SK-N-DZ (cell line): ENCODE data around the gene GRAPL.
"Not testable (repeated sequence)": the region's sequence is repeated elsewhere in the genome, so short reads cannot be mapped to it uniquely, and the experiment has no call there.

ENCODE experiments used
- DNase-seq: peaks from one replicate; pipeline ENCODE4 v3.0.0-alpha.2; 2015; ENCODE audit warnings: low spot score

Gene GRAPL

GRCh38 chr17:19136138-19136537 is 8.7 kb downstream of the GRAPL start:
- DNase-seq = not testable (repeated sequence)

- not testable (repeated sequence) for DNase-seq
Observed at GRCh38 chr17:19136605-19137004, 9.2 kb downstream of the GRAPL start.

- DNase-seq = not testable (repeated sequence)
Observed at GRCh38 chr17:19137959-19138358, 10.6 kb downstream of the GRAPL start.

GRCh38 chr17:19141366-19142155 is 14.2 kb downstream of the GRAPL start:
- not testable (repeated sequence) for DNase-seq

- not testable (repeated sequence) for DNase-seq
Observed at GRCh38 chr17:19142419-19142818, 15.0 kb downstream of the GRAPL start.

- not testable (repeated sequence) for DNase-seq
Observed at GRCh38 chr17:19143097-19143777, 15.8 kb downstream of the GRAPL start.

- DNase-seq = not testable (repeated sequence)
Observed at GRCh38 chr17:19144373-19144772, 17.0 kb downstream of the GRAPL start.

- DNase-seq = not testable (repeated sequence)
Observed at GRCh38 chr17:19145471-19145870, 18.1 kb downstream of the GRAPL start.

- DNase-seq = not testable (repeated sequence)
Observed at GRCh38 chr17:19150678-19151615, 23.6 kb downstream of the GRAPL start.

- not testable (repeated sequence) for DNase-seq
Observed at GRCh38 chr17:19157628-19158027, 30.2 kb downstream of the GRAPL start.

- not testable (repeated sequence) for DNase-seq
Observed at GRCh38 chr17:19158478-19158877, 31.1 kb downstream of the GRAPL start.

GRCh38 chr17:19158938-19159337 is 31.5 kb downstream of the GRAPL start:
- not testable (repeated sequence) for DNase-seq

GRCh38 chr17:19161308-19162107 is 34.1 kb downstream of the GRAPL start:
- DNase-seq = not testable (repeated sequence)

- DNase-seq = not testable (repeated sequence)
Observed at GRCh38 chr17:19162384-19163216, 35.2 kb downstream of the GRAPL start.

- DNase-seq = not testable (repeated sequence)
Observed at GRCh38 chr17:19174422-19174821, 47.0 kb downstream of the GRAPL start.

- not testable (repeated sequence) for DNase-seq
Observed at GRCh38 chr17:19175410-19175809, 48.0 kb downstream of the GRAPL start.

- not testable (repeated sequence) for DNase-seq
Observed at GRCh38 chr17:19181040-19181875, 53.9 kb downstream of the GRAPL start.

- DNase-seq = not testable (repeated sequence)
Observed at GRCh38 chr17:19187883-19188869, 60.8 kb downstream of the GRAPL start.
